HG02678 (cell line): Measurements from ENCODE around the gene SRL.

Source experiments
- ATAC-seq: cut with Tn5 transposase; IDR thresholded peaks from one replicate; pipeline ENCODE4 v1.9.1; 2021; ENCODE audit warnings: mild to moderate bottlenecking, moderate library complexity; ENCODE audit not compliant: unreplicated experiment

SRL gene

GRCh38 chr16:4204521-4204920 is 37.4 kb downstream of the SRL start:
- ATAC-seq: no peak

GRCh38 chr16:4203748-4204147 is 38.1 kb downstream of the SRL start:
- no peak for ATAC-seq

DNA sequence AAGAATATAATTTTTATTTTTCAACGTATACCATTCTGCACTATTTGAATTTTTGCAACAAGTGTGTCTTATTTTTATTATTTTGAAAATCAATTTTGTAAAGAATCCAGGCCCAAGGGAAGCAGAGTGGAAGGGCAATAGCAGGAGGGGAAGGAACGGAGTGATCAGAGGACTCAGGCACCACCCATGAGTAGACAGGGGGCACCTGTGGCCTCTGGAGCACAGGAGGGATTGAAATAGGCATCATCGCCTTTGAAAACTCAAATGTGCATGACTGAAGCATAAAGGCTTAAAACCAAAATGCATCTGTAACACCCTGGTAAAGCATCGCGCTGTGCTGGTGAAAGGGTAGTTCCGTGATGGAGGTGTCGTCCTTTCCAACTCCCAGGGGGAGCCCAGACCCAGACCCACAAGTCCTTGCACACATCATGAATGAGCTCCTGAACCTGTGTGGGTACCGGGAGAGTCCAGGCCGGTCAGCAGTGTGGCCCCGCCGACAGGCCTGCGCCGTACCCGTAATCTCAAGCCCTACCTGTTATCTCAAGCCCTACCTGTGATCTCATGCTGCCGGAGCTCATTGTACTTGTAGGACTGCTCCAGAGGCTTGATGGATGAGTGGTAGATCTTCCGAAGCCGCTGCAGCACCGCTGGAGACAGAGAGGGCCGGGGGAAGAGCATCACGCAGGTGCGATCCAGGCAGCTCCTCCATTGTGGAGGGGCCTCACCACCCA is 39.1 kb downstream of the SRL start:
- no peak for ATAC-seq

DNA sequence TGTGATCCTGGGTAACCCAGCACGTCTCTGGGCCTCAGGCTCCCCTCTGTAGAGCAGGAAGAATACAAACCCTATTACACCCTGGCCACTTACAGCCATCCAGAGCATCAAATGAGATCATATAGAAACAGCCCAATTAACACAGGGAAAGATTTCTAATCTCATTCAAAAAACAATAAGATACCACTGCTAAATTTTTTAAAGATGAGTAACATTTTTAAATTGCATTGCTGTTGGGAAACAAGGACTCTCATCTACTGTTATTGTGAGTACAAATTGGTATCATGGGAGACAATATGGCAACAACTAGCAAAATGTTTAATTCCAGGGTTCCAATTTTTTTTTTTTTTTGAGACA is 41.1 kb downstream of the SRL start:
- ATAC-seq: no peak

DNA sequence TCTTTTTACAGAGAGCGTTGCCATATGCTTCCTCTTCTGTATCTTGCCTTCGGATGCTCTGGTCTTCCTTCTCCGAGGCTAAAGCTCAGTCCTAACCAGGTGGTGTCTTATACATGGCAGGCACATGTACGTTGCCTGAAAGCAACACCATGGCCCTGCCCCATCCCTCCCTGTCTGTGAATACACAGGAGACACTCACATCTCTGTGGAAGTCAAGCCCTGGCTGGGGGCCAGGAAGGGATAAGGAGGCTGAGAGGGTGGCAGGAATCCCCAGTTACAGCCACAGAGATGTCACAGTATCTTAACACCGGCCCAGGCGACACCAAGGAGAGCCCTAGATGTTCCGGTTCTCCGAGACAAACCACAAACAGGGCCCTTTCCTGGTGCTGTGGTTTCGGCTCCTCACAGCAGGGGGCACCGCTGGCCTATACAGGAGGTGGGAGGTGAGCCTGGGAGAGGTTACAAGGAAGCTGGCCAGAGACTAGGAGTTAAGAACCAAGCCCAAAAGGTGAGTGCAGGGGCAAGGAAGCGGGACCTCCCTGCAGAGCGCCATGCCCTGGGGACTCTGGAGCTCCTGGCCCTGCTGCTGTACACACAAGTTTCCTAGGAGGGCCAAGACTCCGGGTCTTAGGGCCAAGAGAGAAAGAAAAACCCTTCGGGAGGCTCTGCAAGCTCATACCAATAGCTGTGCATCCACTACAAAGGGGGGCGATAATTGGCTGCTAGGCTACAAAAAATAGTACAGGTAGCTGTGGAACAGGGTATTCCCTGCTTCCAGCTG is 41.7 kb downstream of the SRL start:
- no peak for ATAC-seq

GRCh38 chr16:4198816-4199215 is 43.1 kb downstream of the SRL start:
- no peak for ATAC-seq

GRCh38 chr16:4194661-4195060 is 47.2 kb downstream of the SRL start:
- no peak for ATAC-seq

DNA sequence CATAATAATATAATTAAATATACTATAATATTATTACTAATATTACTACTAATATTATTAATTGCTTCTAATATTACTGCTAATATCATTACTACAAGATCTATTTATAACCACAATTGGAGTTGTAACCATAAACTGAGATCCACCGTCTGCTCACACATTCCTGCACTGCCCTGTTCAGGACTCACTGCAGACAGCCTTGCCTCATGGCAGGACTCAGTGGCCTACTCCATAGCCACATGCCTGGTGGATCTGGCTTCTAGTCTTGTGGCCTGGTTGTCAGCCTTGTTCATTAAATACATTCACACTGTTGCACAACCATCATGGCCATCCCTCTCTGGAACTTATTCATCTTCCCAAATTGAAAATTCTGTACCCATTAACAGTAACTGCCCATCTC is 48.0 kb downstream of the SRL start:
- ATAC-seq: no peak

DNA sequence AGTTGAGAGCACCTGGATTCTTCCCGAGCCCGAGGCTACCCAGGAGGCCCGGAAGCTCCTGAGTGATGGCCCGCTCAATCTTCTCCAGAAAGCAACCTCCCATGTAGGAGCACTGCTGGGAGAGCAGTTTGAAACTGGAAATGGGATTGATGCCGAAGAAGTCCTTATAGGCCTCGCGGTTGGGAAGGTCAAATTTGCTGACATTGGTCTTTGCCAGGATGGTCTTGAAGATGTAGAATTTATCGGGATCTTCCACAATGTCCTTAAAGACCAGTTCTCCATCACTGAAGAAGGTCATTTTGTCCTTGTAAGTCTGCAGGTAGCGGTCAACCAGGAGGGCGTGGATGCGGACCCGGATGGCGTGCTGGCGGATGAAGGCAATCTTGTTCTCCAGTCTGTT is 49.7 kb downstream of the SRL start:
- ATAC-seq: no peak

DNA sequence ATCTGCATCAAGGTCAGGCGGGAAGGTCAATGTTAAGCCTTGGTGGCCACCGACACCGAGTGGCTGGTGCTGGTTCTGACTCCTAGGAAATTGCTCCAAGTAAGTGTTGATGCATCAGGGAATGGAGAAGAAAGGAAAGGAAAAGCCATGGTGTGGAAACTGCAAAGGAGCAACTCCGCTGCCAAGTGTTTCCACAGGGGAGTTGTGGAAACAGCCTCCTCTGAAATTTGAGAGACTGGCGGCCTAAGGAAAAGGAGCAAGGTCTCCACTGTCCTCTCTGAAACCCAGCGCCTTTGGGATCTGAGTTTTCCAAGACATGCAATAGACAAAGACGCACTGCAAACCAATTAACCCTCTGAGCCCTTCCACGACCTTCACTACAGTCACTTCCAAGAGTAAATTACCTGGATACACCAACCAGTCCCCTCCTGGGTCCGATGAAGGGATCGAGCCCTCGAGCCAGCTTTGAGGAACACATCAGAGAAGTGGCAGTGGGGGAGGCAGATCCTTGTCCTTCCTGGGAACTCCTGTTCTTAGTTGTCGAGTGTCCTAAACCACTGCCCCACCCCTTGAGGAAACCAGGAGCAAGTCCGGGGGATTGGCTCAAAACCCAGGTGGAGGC is 51.1 kb downstream of the SRL start:
- no peak for ATAC-seq

- no peak for ATAC-seq
Observed at GRCh38 chr16:4190086-4190485, 51.8 kb downstream of the SRL start.

- no peak for ATAC-seq
Observed at GRCh38 chr16:4184038-4184702, 57.7 kb downstream of the SRL start.

GRCh38 chr16:4183237-4184037 is 58.4 kb downstream of the SRL start:
- peak; percentile 90 for ATAC-seq

GRCh38 chr16:4182581-4183236 is 59.2 kb downstream of the SRL start:
- peak; percentile 28 for ATAC-seq

- no peak for ATAC-seq
Observed at GRCh38 chr16:4180511-4180910, 61.4 kb downstream of the SRL start.

- no peak for ATAC-seq
Observed at GRCh38 chr16:4179763-4180260, 62.1 kb downstream of the SRL start.

DNA sequence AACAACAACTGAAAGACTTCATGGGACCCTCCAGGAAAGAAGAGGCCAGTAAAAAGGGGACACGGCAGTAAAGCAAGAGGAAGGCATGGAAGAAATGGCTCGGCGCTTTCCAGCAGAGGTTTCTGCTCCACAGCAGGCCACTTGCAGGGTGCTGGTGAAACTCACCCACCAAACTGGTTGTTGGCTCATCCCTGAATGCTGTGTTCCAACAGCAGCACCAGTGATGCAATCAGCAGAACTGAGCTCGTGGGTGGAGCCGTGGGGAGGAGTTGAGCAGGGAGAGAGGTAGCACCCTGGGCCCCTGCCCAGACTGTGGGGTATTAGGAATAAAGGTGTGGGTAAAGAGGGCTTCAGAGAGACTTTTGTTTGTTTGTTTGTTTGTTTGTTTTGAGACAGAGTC is 62.9 kb downstream of the SRL start:
- no peak for ATAC-seq

DNA sequence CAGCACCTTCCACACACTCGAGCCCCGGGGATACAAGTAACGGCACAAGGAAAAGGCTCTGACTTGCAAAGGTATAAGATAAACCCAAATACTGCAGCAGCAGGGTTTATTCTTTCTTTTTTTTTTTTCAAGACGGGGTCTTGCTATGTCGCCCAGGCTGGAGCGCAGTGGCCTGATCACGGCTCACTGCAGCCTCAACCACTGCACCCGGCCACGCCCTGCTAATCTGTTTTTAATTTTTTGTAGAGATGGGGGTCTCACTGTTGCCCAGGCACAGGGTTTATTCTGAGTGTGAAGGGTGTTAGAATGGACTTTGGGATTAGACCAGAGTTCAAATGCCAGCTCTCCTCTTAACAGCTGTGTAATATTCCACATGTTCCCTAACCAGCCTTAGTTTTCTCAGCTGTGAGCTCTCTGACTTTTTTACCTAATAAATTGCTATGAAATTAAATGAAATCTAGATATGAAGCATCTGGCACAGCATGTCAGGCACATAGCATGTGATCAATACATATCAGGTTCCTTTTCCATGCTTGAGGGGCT is 63.3 kb downstream of the SRL start:
- no peak for ATAC-seq

GRCh38 chr16:4176906-4177417 is 64.9 kb downstream of the SRL start:
- ATAC-seq: peak; percentile 43

DNA sequence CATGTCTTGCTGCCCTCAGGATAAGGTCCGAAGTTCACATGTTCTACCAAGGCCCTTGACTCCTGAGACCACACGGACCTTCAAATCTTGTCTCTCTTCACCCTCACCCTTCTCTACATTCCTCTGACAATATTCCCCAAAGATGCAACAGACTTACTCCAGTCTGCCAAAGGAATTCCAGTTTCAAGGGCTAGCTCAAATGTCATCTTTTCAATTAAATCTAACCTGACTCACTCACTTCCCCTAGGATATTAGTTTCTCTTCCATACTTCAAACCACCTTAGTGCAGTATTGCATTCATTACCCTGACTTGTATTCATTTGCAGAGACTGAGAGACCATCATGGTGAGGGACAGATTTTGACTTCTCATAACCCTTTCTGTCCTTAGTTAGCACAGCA is 66.0 kb downstream of the SRL start:
- ATAC-seq: no peak
